UCSD-AML1 (cell line): ENCODE data around the gene RUVBL2.
A peak's percentile ranks its signal among the peaks of the same experiment; 100 is the strongest.

Experiments used
- DNase-seq: peaks from one replicate; lab custom pipeline; 2025; ENCODE audit not compliant: unreplicated experiment; lab: John Stamatoyannopoulos, UW

The RUVBL2 gene

DNA sequence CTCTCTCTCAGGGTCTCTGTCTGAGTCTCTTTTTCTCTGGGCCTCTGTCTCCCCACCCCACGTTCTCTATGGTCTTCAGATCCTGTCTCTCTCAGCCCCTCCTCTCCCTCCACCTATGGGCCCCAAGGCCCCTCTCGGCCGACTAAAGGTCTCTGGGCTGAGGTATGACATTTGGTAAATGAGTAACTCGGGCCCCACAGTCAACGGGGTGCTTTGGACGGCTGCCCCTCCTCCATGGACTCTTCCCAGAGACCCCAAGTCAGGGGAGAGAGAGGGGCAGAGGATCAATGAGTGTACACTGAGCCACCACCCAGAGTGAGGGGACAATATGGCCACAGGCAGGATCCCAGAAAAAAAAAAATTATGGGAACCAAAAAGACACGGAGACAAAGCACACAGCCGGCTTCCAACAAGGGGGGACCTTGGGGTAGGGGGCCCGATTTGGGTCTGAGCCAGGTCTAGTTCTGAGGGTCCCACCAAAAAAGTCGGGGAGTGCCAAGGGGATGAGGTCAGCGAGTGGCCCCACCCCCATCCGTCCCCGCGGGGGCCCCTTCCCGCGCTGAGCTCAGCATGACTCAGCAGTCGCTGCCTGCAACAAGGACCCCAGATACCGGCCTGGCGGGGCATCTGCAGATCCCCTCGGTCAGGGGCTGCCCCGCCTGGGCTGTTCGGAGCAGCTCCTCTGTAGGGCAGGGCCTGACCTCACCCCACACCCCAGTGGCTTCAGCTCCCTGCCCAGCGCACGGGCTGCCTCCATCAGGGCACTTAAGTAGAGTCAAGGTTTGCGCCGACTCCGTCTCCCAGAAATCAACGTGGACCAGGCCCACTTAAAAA lies 30.1 kb upstream of the RUVBL2 start:
- DNase-seq: peak; percentile 72

DNA sequence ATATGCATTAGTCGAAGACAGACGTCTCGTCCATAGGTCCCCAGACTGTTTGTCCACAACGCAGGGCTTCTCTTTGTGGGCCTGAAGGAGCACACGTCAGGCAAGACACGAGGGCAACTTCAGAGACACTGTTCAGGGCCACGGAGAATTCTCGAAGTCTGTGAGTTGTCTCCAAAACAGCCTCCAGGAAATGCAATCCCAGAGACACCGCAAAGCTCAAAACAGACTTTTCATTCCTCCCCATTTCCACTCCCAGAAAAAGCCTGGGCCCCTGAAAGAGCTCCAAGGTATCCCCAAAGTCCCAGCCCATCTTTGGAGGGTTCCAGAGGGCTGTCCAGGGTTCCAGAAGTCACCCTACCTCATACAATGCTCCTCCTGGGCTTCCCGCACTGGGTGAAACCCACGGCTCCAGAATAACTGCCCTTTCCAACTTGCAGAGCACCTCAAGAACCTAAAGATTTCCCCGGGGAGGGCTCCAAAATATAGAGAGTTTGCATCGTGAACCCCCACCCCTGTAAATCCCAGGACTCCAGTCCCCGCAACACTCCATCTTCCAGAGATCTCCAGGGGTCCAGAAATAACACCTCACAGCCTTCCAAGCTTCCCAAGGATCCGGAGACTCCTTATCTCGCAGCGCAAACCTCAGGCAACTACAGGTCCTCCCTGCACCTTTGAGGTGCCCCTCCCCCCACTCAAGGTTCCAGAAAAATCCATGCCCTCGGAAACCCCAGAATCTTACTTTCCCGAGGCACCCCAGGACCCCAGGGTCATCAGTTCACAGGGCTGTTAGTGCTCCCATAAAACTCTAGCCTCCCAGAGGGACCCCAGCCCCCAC lies 29.3 kb upstream of the RUVBL2 start:
- DNase-seq: no peak

DNA sequence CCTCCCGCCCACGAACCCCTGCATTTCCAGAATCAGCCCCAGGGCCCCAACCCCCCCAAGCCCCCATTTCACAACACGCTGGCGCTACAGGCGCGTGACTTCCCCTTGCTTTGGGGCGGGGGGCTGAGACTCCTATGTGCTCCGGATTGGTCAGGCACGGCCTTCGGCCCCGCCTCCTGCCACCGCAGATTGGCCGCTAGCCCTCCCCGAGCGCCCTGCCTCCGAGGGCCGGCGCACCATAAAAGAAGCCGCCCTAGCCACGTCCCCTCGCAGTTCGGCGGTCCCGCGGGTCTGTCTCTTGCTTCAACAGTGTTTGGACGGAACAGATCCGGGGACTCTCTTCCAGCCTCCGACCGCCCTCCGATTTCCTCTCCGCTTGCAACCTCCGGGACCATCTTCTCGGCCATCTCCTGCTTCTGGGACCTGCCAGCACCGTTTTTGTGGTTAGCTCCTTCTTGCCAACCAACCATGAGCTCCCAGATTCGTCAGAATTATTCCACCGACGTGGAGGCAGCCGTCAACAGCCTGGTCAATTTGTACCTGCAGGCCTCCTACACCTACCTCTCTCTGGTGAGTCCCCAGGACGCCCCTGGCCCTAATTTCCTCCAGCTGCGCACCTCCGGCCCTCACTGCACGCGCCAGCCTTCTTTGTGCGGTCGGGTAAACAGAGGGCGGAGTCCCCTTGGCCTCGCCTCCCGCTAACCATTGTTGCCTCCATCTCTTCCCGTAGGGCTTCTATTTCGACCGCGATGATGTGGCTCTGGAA lies 28.5 kb upstream of the RUVBL2 start, which contains the start of gene FTL:
Gene FTL (plus strand): TSS at position 270 of the 766 bp plus-strand sequence. CDS start 199 bp downstream, at position 469.
- peak; percentile 97 for DNase-seq

DNA sequence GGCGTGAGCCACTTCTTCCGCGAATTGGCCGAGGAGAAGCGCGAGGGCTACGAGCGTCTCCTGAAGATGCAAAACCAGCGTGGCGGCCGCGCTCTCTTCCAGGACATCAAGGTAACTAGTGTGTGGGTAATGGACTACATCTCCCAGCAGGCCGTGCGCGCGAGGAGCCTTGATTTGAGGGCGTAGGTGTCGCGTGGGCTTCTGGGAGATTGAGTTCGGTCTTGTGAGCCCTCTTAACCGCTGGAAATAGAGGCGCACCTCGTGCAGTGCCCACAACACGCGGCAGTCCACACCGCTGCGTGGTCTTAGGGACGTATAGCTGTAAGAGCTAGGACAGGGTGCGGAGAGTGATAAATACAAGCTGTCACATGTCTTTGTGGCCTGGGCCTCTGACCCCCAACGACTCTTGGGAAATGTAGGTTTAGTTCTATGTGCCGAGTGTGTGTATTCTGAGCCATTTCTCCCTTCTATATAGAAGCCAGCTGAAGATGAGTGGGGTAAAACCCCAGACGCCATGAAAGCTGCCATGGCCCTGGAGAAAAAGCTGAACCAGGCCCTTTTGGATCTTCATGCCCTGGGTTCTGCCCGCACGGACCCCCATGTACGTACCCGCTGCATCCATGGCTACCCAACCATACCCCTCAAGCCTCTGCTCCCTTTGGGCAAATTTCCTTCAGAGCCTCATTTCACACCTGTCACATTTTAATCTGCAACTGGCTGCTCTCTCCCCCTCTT lies 27.7 kb upstream of the RUVBL2 start:
- peak; percentile 82 for DNase-seq

DNA sequence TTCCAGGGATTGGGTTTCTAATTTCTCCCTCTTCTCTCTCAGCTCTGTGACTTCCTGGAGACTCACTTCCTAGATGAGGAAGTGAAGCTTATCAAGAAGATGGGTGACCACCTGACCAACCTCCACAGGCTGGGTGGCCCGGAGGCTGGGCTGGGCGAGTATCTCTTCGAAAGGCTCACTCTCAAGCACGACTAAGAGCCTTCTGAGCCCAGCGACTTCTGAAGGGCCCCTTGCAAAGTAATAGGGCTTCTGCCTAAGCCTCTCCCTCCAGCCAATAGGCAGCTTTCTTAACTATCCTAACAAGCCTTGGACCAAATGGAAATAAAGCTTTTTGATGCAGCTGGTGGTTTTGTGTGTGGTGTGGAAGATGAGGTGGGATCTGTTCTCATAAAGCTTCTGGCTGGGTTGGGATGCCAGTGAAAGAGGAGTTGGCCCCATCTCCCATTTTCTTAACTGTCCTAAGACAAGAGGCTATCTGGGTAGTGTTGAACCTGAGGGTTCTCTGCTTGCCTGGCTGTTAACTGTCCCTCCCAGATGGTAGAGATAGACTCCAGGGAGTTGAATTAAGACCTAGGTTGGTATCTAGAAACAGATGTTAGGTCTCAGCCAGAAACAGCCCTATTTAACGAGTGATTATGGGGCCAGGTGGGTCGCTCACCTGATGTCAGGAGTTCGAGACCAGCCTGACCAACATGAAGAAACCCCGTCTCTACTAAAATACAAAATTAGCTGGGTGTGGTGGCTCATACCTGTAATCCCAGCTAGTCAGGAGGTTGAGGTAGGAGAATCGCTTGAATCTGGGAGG lies 26.9 kb upstream of the RUVBL2 start:
- DNase-seq: peak; percentile 22

DNA sequence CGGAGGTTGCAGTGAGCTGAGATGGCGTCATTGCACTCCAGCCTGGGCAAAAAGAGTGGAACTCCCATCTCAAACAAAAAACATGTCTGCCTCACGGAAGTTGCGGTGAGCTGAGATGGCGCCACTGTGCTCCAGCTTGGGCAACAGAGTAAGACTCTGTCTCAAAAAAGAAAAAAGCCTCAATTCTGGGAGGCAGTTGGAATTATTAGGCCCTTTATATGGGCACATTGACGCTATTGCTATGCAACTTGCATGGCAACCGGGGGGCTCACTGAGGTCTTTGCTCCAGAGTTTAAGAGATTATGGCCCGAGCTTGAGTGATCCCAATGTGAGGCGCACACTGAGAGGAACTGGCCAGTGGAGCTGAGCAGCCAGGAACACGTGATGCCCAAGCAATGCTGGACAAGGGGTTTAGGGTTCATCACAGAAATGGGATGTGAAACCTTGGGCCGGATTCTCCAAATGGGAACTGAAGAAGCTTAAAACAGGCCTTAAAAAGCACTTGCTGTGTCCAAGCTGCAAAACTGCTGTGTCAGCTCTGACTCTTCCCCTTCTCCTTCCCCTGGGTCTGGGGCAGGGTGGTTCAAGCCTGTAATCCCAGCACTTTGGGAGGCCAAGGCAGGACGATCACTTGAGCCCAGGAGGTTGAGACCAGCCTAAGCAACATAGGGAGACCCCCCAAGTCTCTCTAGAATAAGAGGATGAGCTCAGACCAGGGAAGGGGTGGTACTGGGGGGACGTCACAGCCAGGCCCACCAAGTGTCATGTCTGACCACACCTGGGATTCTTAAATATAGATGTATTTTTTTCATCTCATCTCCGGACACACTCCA lies 26.1 kb upstream of the RUVBL2 start:
- peak; percentile 40 for DNase-seq

DNA sequence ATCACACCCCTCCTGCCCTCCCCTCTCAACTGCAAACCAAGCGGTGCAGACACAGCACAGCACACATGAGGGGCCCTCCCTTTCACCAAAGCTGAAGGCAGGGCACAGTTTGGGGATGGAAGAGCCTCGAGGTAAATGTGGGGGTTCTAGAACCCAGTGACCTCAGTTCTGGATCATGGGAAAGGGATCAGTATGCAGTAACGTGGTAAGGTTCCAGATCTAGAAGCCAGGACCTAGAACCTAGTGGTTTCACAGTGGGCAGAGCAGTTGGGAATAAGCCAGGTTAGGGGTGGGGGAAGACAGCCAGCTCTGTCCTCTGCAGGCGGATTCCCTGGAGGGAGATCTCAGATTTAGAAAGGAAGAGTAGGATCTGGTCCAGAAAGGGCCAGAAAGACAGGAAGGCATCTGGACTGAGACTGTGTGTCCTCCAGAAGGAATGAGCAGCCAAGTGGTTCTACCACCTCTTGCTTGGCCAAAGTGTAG lies 25.5 kb upstream of the RUVBL2 start:
- no peak for DNase-seq

DNA sequence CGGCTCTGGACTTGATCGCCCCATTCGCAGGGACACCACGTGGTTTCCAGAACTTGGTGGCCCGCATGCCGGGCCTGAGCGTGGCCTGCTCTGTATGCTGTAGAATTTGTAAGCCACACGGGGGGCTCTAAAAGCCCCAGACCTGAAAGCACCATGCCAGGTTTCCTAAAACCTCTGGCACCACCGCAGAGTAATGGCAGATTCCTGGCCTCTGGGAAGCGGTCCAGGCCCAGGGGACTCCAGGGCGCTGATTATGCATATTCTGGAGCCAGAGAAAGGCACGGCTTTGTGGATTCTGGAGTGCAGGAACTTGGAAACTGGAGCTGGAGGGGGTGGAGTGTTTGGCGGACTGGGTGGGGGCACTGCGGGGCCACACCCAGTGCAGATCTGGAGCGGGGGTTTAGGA lies 24.9 kb upstream of the RUVBL2 start:
- DNase-seq: no peak

DNA sequence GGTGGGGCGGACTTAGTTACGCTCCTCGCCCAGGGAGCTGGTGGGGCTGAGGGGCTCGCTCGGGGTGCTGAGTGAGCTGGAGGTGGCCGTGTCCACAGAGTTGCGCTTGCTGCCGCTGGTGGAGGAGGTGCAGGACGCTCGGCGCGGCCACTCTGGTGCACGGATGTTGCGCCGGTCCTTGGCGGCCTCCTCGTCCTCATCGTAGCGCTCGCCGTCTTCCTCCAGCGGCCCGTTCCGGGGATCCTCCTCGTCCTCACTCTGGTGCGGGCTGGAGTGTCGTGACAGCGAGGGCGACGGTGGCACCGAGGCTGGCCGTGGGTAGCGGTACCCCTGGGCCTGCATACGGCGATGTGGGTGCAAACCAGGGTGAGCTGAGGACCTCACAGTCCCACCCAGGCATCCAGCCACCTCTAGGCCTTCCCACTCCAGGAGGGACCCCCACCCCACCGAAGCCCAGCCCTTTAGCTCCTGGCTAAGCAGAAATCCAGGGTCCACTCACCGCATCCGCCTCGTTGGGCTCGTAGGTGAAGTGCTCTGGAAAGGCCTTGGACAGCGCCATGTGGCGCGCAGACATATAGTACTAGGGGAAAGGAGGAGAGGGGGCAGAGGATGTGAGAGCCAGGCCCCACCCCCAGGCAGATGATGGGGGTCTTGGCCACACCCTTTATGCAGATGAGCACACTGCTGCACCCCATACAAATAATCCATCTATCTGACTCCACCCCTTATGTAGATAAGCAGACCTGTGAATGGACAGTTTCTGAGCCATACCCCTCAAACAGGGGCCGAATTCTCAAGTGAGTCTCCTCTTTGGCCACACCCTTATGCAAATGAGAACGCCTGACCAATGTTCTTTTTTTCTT lies 24.2 kb upstream of the RUVBL2 start:
- peak; percentile 14 for DNase-seq

DNA sequence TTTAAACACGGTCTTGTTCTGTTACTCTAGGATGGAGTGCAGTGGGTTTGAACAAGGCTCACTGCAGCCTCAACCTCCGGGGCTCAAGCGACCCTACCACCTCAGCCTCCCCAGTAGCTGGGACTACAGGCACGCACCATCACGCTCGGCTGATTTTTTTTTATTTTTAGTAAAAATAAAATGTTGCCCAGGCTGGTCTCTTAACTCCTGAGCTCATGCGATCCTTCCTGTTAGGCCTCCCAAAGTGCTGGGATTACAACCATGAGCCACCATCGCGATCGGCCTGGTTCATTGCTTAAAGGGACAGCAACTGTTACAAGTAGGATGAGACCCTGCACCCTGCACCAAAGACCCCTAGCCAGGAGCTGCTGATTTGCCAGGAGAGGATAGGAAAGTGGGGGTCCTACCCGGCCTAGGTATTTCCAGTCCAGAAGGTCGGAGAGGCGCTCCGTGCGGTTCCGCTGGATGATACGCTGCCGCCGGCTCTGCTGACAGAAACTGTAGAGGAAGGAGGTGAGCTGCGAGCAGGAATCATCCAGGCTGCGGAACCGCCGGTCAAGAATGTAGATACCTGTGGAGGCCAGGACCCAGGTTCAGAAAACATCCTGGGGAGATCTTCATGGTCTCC lies 23.4 kb upstream of the RUVBL2 start:
- no peak for DNase-seq

DNA sequence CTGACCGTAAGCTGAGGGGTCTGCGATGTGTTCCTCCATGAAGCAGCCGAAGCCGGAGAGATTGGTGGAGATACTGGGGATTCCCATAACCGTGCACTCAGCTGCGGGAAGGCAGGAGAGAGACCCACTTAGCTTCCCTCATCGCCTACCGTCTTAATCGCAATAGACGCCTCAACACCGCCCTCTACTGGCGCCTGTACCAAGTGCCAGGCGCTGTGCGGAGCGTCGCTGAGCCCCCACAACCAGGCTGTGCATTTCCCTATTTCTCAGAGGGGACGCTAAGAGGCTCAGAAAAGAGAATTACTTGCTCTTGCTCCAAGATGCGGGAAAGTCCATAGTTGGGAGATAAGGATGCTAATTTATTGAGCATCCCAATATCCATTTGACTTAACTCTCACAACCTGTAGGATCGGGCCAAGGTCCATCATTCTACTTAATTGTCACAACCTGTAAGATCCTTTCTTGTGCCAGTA lies 22.7 kb upstream of the RUVBL2 start:
- DNase-seq: peak; percentile 82

DNA sequence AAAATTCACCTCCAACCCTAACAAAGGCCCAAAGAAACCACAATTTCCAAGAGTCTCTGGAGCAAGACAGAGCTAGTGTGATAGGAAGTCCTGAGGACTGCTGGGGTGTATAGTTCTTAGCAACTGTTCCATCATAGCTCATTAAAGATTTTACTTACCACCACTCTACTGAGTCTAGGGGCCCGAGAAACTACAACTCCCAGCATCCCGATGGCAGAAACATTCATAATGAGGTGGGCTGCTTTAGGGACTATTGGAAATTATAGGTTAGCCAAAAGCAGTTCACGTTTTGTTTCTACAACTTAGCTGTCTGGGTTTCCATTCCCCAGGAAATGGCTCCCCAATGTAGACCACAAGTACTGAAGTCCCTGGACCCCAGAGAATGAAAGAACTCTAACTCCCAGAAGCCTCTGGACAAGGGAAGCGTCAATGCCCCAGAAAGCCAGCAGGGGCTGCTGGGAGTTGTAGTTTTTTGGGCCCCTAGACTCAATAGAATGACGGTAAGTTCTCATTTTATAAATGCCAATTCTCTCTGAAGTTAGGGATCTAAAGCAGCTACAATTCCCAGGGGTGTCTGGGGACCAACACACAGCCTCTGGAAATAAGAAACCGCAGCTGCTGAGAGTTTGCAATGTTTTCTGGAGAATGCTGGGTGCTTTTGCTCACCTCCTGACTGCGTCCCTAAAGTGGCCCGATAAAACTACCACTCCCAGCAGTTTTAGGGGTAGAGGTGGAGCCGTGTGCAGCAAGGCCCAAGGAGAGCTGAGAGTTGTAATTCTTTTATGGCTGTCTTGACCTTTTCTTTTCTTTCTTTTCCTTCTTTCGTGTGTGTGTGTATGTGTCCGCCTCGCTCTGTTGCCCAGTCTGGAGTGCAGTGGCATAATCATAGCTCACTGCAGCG lies 17.5 kb upstream of the RUVBL2 start:
- peak; percentile 22 for DNase-seq

DNA sequence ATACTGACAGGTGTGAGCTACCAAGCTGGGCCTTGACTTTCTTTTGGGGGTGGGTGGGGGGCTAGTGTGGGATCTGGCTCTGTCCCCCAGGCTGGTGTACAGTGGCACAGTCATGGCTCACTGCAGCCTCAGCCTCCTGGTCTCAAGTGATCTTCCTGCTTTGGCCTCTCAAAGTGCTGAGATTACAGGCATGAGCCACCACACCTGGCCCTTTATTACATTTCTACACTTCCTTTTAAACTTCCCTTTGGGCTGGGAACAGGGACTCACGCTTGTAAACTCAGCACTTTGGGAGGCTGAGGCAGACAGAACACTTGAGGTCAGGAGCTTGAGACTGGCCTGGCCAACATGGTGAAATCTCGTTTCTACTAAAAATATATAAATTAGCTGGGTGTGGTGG lies 16.6 kb upstream of the RUVBL2 start:
- no peak for DNase-seq

DNA sequence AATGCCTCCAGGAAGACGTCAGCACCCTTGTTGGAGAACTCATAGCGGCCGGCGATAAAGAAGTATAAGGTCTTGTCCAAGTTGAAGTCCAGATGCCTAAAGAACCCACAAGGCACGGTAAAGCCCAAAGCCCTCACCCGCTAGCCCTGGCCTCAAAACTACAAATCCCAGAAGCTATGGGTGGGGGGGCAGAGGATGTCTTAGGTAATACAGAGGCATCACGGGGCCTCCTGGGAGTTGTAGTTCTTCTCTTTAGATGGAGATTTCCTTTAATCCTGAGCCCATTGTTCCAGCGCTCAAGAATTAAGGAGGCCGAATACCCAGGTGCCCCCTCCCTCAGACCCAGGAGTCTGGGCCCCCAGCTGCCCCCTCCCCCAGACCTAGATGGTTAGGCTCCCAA lies 11.4 kb upstream of the RUVBL2 start:
- DNase-seq: no peak

DNA sequence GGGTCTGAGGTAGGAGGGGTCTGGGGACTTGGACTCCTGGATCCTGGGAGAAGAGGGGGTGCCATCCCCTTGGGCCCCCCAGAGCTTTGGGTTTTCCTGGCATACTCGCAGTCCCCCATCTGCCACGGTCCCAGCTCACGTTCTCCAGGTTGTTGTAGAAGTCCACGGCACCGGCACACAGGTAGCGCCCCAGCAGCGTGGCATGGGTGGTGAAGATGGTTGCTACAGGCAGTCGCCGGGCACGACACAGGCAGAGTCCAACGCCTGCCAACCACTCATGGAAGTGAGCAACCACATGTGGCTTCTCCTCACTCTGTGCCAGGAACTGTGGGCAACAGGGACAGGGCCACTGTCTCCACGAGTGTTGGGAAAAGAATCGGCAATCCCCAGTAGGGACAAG lies 8.0 kb upstream of the RUVBL2 start:
- DNase-seq: no peak

DNA sequence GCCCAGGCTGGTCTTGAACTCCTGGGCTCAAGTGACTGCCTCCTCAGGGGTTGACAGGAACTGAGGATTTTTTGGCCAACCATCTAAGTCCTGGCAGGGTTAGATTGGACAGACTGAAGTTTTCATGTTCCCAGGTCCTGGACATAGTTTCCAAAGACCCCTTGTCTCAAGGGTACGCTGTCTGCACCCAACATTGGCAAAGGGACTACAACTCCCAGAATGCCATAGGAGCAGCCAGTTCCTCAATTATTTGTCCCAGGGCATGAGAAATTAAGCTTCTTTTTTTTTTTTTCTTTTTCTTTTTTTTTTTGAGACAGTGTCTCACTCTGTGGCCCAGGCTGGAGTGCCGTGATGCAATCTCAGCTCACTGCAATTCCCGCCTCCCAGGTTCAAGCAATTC lies 7.5 kb upstream of the RUVBL2 start:
- no peak for DNase-seq
